ENCODE measurements around the gene ASIC4.

- TF ChIP-seq SIN3A (IDR thresholded peaks at IDR 0.05; ENCODE audit: borderline replicate concordance in 2 of 2, control insufficient read depth in 1 of 2, low read depth in 2 of 2, low read length in 2 of 2): no peak
- TF ChIP-seq POLR2AphosphoS5 (IDR thresholded peaks at IDR 0.05; ENCODE audit: control insufficient read depth, insufficient read depth, low read depth, low read length): no peak
- no peak for TF ChIP-seq EZH2 (IDR thresholded peaks at IDR 0.05; ENCODE audit: borderline replicate concordance, low read depth, low read length)
- no peak for TF ChIP-seq EGR1 (conservative IDR thresholded peaks at IDR 0.05)
- TF ChIP-seq TCF7 (IDR thresholded peaks at IDR 0.05; ENCODE audit: borderline replicate concordance): no peak
- TF ChIP-seq MAZ (CRISPR knock-in tag; conservative IDR thresholded peaks at IDR 0.05 in 1 of 2, IDR thresholded peaks at IDR 0.05 in 1 of 2): no peak
- no peak for TF ChIP-seq ZNF184 (CRISPR knock-in tag; IDR thresholded peaks at IDR 0.05)
Measured at GRCh38 chr2:219533930-219534661, 19.8 kb downstream of the ASIC4 start.

Data from K562 (cell line).